ENCODE results near the gene MYO1A. TPM values are rescaled to one million over a fixed set of nuclear protein-coding genes. Genes with fewer than 3 reads are reported as not detected.

MYO1A gene
- total and polyA plus RNA-seq, 2 of the 13 experiments (the other 11 are each of a cell fraction or from before 2014, with no cell fraction given) = 5.3 to 6.0 TPM

DNA sequence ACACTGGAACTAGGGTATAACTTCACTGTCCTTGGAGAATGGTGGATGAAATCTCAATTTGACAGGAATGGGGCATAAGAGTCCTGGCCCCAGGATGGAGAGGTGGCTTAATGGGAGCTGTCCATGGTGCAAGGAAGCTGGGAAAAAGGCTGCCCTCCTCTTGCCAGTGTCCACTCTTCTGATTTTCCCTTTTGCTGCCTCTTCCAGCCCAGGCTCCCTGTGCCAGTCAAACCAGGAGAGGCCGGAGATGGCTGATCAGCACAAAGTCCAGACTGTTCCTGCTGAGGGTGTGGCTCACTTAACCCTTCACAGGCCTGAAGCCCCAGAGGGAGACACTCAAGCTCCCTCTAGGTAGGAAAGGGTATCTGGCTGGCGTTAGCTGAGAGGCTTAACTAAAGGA lies at the start of gene MYO1A (continued):
- TF ChIP-seq, protein P1, sequence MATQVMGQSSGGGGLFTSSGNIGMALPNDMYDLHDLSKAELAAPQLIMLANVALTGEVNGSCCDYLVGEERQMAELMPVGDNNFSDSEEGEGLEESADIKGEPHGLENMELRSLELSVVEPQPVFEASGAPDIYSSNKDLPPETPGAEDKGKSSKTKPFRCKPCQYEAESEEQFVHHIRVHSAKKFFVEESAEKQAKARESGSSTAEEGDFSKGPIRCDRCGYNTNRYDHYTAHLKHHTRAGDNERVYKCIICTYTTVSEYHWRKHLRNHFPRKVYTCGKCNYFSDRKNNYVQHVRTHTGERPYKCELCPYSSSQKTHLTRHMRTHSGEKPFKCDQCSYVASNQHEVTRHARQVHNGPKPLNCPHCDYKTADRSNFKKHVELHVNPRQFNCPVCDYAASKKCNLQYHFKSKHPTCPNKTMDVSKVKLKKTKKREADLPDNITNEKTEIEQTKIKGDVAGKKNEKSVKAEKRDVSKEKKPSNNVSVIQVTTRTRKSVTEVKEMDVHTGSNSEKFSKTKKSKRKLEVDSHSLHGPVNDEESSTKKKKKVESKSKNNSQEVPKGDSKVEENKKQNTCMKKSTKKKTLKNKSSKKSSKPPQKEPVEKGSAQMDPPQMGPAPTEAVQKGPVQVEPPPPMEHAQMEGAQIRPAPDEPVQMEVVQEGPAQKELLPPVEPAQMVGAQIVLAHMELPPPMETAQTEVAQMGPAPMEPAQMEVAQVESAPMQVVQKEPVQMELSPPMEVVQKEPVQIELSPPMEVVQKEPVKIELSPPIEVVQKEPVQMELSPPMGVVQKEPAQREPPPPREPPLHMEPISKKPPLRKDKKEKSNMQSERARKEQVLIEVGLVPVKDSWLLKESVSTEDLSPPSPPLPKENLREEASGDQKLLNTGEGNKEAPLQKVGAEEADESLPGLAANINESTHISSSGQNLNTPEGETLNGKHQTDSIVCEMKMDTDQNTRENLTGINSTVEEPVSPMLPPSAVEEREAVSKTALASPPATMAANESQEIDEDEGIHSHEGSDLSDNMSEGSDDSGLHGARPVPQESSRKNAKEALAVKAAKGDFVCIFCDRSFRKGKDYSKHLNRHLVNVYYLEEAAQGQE (IDR thresholded peaks at IDR 0.05; ENCODE audit: borderline replicate concordance in 1 of 2, low read depth in 1 of 2, low read length in 2 of 2) = peak; percentile 79 to 96
- TF ChIP-seq ERF (CRISPR knock-in tag; IDR thresholded peaks at IDR 0.05) (0 out of 2 replicates have a peak, but pooled peaks have one; percentile 35), XRCC5 (optimal IDR thresholded peaks at IDR 0.05; ENCODE audit: low read length) (peak; percentile 56), SRSF1 (optimal IDR thresholded peaks at IDR 0.05; ENCODE audit: low read depth, low read length) (no peak), HDAC2 (CRISPR knock-in tag; IDR thresholded peaks at IDR 0.05) (0 out of 2 replicates have a peak, but pooled peaks have one; percentile 43), MIER2 (CRISPR knock-in tag; IDR thresholded peaks at IDR 0.05) (peak; percentile 96), NFKBIZ (CRISPR knock-in tag; IDR thresholded peaks at IDR 0.05) (0 out of 2 replicates have a peak, but pooled peaks have one; percentile 24), ATF3 (CRISPR knock-in tag; IDR thresholded peaks at IDR 0.05) (0 out of 2 replicates have a peak, but pooled peaks have one; percentile 16), ZMYM3 (CRISPR knock-in tag; IDR thresholded peaks at IDR 0.05) (0 out of 2 replicates have a peak, but pooled peaks have one; percentile 30), KLF11 (CRISPR knock-in tag; IDR thresholded peaks at IDR 0.05) (no peak), ZNF780A (CRISPR knock-in tag; IDR thresholded peaks at IDR 0.05) (0 out of 2 replicates have a peak, but pooled peaks have one; percentile 49), DMAP1 (CRISPR knock-in tag; IDR thresholded peaks at IDR 0.05) (no peak), PHF8 (CRISPR knock-in tag; IDR thresholded peaks at IDR 0.05) (no peak)
- TF ChIP-seq, protein P2, sequence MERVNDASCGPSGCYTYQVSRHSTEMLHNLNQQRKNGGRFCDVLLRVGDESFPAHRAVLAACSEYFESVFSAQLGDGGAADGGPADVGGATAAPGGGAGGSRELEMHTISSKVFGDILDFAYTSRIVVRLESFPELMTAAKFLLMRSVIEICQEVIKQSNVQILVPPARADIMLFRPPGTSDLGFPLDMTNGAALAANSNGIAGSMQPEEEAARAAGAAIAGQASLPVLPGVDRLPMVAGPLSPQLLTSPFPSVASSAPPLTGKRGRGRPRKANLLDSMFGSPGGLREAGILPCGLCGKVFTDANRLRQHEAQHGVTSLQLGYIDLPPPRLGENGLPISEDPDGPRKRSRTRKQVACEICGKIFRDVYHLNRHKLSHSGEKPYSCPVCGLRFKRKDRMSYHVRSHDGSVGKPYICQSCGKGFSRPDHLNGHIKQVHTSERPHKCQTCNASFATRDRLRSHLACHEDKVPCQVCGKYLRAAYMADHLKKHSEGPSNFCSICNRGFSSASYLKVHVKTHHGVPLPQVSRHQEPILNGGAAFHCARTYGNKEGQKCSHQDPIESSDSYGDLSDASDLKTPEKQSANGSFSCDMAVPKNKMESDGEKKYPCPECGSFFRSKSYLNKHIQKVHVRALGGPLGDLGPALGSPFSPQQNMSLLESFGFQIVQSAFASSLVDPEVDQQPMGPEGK (CRISPR knock-in tag; IDR thresholded peaks at IDR 0.05) = peak; percentile 28; the same call in 1 of the 2 replicates
- TF ChIP-seq, protein P3, sequence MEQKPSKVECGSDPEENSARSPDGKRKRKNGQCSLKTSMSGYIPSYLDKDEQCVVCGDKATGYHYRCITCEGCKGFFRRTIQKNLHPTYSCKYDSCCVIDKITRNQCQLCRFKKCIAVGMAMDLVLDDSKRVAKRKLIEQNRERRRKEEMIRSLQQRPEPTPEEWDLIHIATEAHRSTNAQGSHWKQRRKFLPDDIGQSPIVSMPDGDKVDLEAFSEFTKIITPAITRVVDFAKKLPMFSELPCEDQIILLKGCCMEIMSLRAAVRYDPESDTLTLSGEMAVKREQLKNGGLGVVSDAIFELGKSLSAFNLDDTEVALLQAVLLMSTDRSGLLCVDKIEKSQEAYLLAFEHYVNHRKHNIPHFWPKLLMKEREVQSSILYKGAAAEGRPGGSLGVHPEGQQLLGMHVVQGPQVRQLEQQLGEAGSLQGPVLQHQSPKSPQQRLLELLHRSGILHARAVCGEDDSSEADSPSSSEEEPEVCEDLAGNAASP (CRISPR knock-in tag; IDR thresholded peaks at IDR 0.05; ENCODE audit: borderline replicate concordance) = 0 out of 2 replicates have a peak, but pooled peaks have one; percentile 25
- TF ChIP-seq, protein P4, sequence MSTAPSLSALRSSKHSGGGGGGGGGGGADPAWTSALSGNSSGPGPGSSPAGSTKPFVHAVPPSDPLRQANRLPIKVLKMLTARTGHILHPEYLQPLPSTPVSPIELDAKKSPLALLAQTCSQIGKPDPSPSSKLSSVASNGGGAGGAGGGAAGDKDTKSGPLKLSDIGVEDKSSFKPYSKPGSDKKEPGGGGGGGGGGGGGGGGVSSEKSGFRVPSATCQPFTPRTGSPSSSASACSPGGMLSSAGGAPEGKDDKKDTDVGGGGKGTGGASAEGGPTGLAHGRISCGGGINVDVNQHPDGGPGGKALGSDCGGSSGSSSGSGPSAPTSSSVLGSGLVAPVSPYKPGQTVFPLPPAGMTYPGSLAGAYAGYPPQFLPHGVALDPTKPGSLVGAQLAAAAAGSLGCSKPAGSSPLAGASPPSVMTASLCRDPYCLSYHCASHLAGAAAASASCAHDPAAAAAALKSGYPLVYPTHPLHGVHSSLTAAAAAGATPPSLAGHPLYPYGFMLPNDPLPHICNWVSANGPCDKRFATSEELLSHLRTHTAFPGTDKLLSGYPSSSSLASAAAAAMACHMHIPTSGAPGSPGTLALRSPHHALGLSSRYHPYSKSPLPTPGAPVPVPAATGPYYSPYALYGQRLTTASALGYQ (CRISPR knock-in tag; IDR thresholded peaks at IDR 0.05) = no peak
- TF ChIP-seq, protein P5, sequence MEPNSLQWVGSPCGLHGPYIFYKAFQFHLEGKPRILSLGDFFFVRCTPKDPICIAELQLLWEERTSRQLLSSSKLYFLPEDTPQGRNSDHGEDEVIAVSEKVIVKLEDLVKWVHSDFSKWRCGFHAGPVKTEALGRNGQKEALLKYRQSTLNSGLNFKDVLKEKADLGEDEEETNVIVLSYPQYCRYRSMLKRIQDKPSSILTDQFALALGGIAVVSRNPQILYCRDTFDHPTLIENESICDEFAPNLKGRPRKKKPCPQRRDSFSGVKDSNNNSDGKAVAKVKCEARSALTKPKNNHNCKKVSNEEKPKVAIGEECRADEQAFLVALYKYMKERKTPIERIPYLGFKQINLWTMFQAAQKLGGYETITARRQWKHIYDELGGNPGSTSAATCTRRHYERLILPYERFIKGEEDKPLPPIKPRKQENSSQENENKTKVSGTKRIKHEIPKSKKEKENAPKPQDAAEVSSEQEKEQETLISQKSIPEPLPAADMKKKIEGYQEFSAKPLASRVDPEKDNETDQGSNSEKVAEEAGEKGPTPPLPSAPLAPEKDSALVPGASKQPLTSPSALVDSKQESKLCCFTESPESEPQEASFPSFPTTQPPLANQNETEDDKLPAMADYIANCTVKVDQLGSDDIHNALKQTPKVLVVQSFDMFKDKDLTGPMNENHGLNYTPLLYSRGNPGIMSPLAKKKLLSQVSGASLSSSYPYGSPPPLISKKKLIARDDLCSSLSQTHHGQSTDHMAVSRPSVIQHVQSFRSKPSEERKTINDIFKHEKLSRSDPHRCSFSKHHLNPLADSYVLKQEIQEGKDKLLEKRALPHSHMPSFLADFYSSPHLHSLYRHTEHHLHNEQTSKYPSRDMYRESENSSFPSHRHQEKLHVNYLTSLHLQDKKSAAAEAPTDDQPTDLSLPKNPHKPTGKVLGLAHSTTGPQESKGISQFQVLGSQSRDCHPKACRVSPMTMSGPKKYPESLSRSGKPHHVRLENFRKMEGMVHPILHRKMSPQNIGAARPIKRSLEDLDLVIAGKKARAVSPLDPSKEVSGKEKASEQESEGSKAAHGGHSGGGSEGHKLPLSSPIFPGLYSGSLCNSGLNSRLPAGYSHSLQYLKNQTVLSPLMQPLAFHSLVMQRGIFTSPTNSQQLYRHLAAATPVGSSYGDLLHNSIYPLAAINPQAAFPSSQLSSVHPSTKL (CRISPR knock-in tag; IDR thresholded peaks at IDR 0.05) = 0 out of 2 replicates have a peak, but pooled peaks have one; percentile 14

Measured in HepG2 (cell line).